K562 (cell line): ENCODE measurements around the gene GNAT2. TPM values are rescaled to one million over a fixed set of nuclear protein-coding genes. Genes with fewer than 3 reads are reported as not detected.

Experiments used
- ATAC-seq: fragments of 200-7000 bp; cut with Tn5 transposase; 3 replicates; pipeline ENCODE4 v1.9.1; 2020; ENCODE audit warnings: moderate library complexity
- BruUV-seq: library from RNA; stranded (reverse); fragments of 400-500 nt; replicated peaks from 2 replicates; lab custom pipeline; 2021; lab: Mats Ljungman, UMichigan
- CTCF ChIA-PET: fragments of 300-600 bp; formaldehyde crosslinking; extraction: SDS; loops from one replicate; lab custom pipeline; 2021; ENCODE audit warnings: low intra/inter-chr PET ratio; lab: Yijun Ruan, JAX
- POLR2A ChIA-PET: fragments of 300-600, 350-650 bp; sonication (Branson Sonifier 250); formaldehyde crosslinking; extraction: SDS; loops from one replicate; lab custom pipeline; 2021; ENCODE audit warnings: antibody characterized with exemption, inconsistent platforms; lab: Yijun Ruan, JAX
- DNase-seq, 4 experiments: peaks; one replicate each; pipeline versions ENCODE4 v3.0.0 to v3.0.0-alpha.2; 2011 to 2018; ENCODE audit warnings: low spot score in 3 of 4, mixed read lengths in 3 of 4; ENCODE audit errors: extremely low read depth in 1 of 4
- FAIRE-seq: peaks from 2 replicates; lab custom pipeline; 2011; peaks lifted over from hg19 to GRCh38; lab: Jason Lieb, UNC
- H2AFZ ChIP-seq: 2 replicates; pipeline ENCODE4 v1.6.0; 2011; ENCODE audit warnings: low read depth, low read length, control low read depth, inconsistent platforms
- H3K27ac ChIP-seq: fragments of 200-600 bp; 3 replicates; pipeline ENCODE4 v1.8.0; 2011; ENCODE audit warnings: low read depth, mild to moderate bottlenecking, control low read depth, inconsistent platforms, low read length, moderate library complexity, mixed read lengths; ENCODE audit errors: extremely low read depth
- H3K27me3 ChIP-seq, 2 experiments: fragments of 300-600 bp in 1 of 2; 2 replicates in 1 of 2; 3 replicates in 1 of 2; pipeline versions ENCODE4 v1.6.0 to v1.8.0; 2011; ENCODE audit warnings: inconsistent platforms in 2 of 2, low read length in 2 of 2, mild to moderate bottlenecking in 1 of 2, mixed read lengths in 1 of 2, moderate library complexity in 1 of 2; ENCODE audit not compliant: control insufficient read depth in 2 of 2, insufficient read depth in 2 of 2
- H3K36me3 ChIP-seq: fragments of 300-600 bp; 3 replicates; pipeline ENCODE4 v1.8.0; 2011; ENCODE audit warnings: mild to moderate bottlenecking, low read length, inconsistent platforms; ENCODE audit not compliant: control insufficient read depth, insufficient read depth
- H3K4me1 ChIP-seq, 2 experiments: fragments of 200-600 bp in 1 of 2; replicated peaks in 1 of 2; 2 replicates in 1 of 2; 3 replicates in 1 of 2; pipeline versions ENCODE4 v1.5.1 to v1.8.0; 2011; ENCODE audit warnings: inconsistent platforms in 2 of 2, low read length in 2 of 2, mild to moderate bottlenecking in 1 of 2, mixed read lengths in 1 of 2, moderate library complexity in 1 of 2; ENCODE audit not compliant: control insufficient read depth in 2 of 2, insufficient read depth in 2 of 2
- H3K4me2 ChIP-seq: 2 replicates; pipeline ENCODE4 v1.6.1; 2011; ENCODE audit warnings: low read length, control low read depth, inconsistent platforms, mixed read lengths; ENCODE audit not compliant: insufficient read depth
- H3K4me3 ChIP-seq: fragments of 200-600 bp; sonication (generic), shearing (Covaris generic); 2 replicates; pipeline ENCODE4 v1.5.1; 2016; ENCODE audit warnings: control low read depth, inconsistent platforms
- H3K79me2 ChIP-seq: fragments of 200-600 bp; 3 replicates; pipeline ENCODE4 v1.8.0; 2011; ENCODE audit warnings: low read length, inconsistent platforms; ENCODE audit not compliant: control insufficient read depth, insufficient read depth
- H3K9ac ChIP-seq, 2 experiments: 2 replicates each; pipeline versions ENCODE4 v1.6.0 to v1.6.1; 2011; ENCODE audit warnings: low read depth in 2 of 2, low read length in 2 of 2, control low read depth in 1 of 2, inconsistent platforms in 1 of 2, mild to moderate bottlenecking in 1 of 2, mixed read lengths in 1 of 2; ENCODE audit not compliant: insufficient read depth in 1 of 2
- H3K9me1 ChIP-seq: one replicate; pipeline ENCODE4 v1.6.0; 2011; ENCODE audit warnings: inconsistent platforms, mild to moderate bottlenecking, low read length, moderate library complexity; ENCODE audit not compliant: control insufficient read depth, insufficient read depth
- H3K9me3 ChIP-seq: replicated peaks from 2 replicates; pipeline ENCODE4 v1.5.1; 2011; ENCODE audit warnings: low read depth, low read length, inconsistent platforms; ENCODE audit not compliant: control insufficient read depth, insufficient read depth
- H4K20me1 ChIP-seq: replicated peaks from 2 replicates; pipeline ENCODE4 v1.6.1; 2011; ENCODE audit warnings: low read length, inconsistent platforms, mixed read lengths; ENCODE audit not compliant: control insufficient read depth, insufficient read depth
- CBFA2T2 ChIP-seq: fragments of 450-650 bp; conservative IDR thresholded peaks from 2 replicates; pipeline ENCODE4 v1.6.1; 2017; ENCODE audit warnings: mild to moderate bottlenecking
- CXXC5 ChIP-seq: fragments of 250-450 bp; sonication (Bioruptor Pico); IDR thresholded peaks from 2 replicates; pipeline ENCODE4 v1.8.0; 2022; ENCODE audit warnings: inconsistent platforms, mild to moderate bottlenecking, moderate library complexity
- POLR2A ChIP-seq: fragments of 450-650 bp; conservative IDR thresholded peaks from 2 replicates; pipeline ENCODE4 v1.6.1; 2016
- SIN3B ChIP-seq: fragments of 450-650 bp; IDR thresholded peaks from 2 replicates; pipeline ENCODE4 v1.6.1; 2017; ENCODE audit warnings: low read depth, mild to moderate bottlenecking, moderate library complexity
- TBP ChIP-seq: optimal IDR thresholded peaks from 2 replicates; pipeline ENCODE3; 2011; ENCODE audit warnings: low read depth, low read length, improper control_type of control experiment
- ZNF511 ChIP-seq: sonication (generic); formaldehyde crosslinking; IDR thresholded peaks from 2 replicates; pipeline ENCODE4 v1.8.0; 2022; ENCODE audit warnings: mild to moderate bottlenecking, missing genetic modification reagents
- ZNF57 ChIP-seq: fragments of 450-650 bp; formaldehyde crosslinking; IDR thresholded peaks from 2 replicates; pipeline ENCODE4 v1.4.0; 2020; ENCODE audit warnings: mild to moderate bottlenecking, moderate library complexity
- whole genome bisulfite sequencing: fragments of 100-300 bp; shearing (Covaris generic); methylation state at CpG from one replicate; pipeline ENCODE4 v1.1.6; 2016; ENCODE audit warnings: low coverage, mixed read lengths; ENCODE audit not compliant: insufficient coverage; ENCODE audit errors: missing lambda C conversion rate; 5-methylcytosine and 5-hydroxymethylcytosine counted together
- in situ Hi-C: fragments of 300-500 bp; cut with MboI; formaldehyde crosslinking; loops from 4 replicates; pipeline ENCODE4 v1.15.0; 2018; ENCODE audit warnings: inconsistent platforms, mixed read lengths
- intact Hi-C: fragments of 100-400 bp; cut with micrococcal nuclease; formaldehyde crosslinking; loops from 2 replicates; pipeline ENCODE4 v1.14.2; 2022
- polyA plus RNA-seq, 8 experiments: library from polyadenylated mRNA; depleted of rRNA in 4 of 8; stranded (reverse) in 5 of 8; unstranded in 3 of 8; fragments of >200 nt; fragmentation: Nextera tagmentation in 2 of 8; fragmentation: Illumina TruSeq in 1 of 8; extraction: Ambion mirVana in 2 of 8; extraction: Trizol in 1 of 8; gene quantifications; 2 replicates each; pipeline versions ENCODE4 v1.2.1 to v1.2.3, GENCODE V29; 2011 to 2014; ENCODE audit warnings: inconsistent platforms in 1 of 8, missing spikeins in 1 of 8
- total RNA-seq, 7 experiments: library from RNA; depleted of rRNA in 6 of 7; stranded (reverse); fragments of >200 nt in 6 of 7; fragmentation: Illumina TruSeq in 2 of 7; extraction: Trizol in 2 of 7; gene quantifications; 2 replicates each; pipeline versions ENCODE4 v1.2.1 to v1.2.3, GENCODE V29; 2011 to 2021; ENCODE audit warnings: low replicate concordance in 1 of 7
- TF ChIP-seq, protein P1 (sequence below): fragments of 450-650 bp; IDR thresholded peaks from 2 replicates; pipeline ENCODE4 v1.6.1; 2016; ENCODE audit warnings: borderline replicate concordance
- TF ChIP-seq, protein P2 (sequence below): sonication (generic); formaldehyde crosslinking; IDR thresholded peaks from 2 replicates; pipeline ENCODE4 v1.8.1; 2023; ENCODE audit warnings: mild to moderate bottlenecking, missing genetic modification reagents
- TF ChIP-seq, protein P3 (sequence below): fragments of 250-450 bp; sonication (Bioruptor Pico); IDR thresholded peaks from 2 replicates; pipeline ENCODE4 v1.4.0; 2020; ENCODE audit warnings: mild to moderate bottlenecking, moderate library complexity

Gene GNAT2
- total and polyA plus RNA-seq, 9 of the 15 experiments (the other 6 are each of a cell fraction or from before 2014, with no cell fraction given) = 0.06 to 0.52 (median 0.24) TPM; not detected in 1

DNA sequence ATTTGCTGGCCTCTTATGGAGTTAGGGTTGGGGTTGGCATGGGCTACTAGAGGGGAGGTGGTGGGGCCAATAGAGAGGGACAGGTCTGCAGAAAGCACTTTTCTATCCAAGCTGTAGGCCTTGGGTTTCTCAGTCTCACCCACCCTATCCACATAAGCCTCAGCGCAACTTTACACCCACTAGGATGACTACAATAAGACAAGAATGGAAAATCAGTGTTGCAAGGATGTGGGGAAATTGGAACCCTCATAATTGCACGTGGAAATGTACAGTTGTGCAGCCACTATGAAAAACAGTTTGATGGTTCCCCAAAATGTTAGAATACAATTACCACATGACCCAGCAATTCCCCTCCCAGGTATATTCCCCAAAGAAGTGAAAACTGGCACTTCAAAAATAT lies 22.4 kb upstream of the GNAT2 start:
- Histone ChIP-seq H3K36me3 (no peaks in the 10 kb centered on the region), H3K9me3 (no peaks in the 10 kb centered on the region; the same call in 1 of the 2 replicates), H3K79me2 (no peaks in the 10 kb centered on the region), H4K20me1 (no peaks in the 10 kb centered on the region), H3K27me3 (no peaks in the 10 kb centered on the region; a peak in 1 of 5 replicates), H3K4me2 (no peak overlapping the region), H3K9me1 (no peaks in the 10 kb centered on the region), H3K4me1 (peaks cover 26 to 47% of the 10 kb centered on the region in 2 experiments), H3K27ac (no peak overlapping the region), H3K9ac (no peak overlapping the region; a peak in 1 of 4 replicates), H2AFZ (no peak overlapping the region), H3K4me3 (no peak overlapping the region)
- FAIRE-seq (no peak), ATAC-seq (no peak), DNase-seq (no peak)
- POLR2A ChIA-PET = interaction anchor here (1.0 to 6.4 kb wide), 6 partner anchors 14 to 133 kb away, joined by 3 to 44 read pairs (median 12); partner anchors contain the start of genes GNAI3 and GSTM4
- TF ChIP-seq, protein P1, sequence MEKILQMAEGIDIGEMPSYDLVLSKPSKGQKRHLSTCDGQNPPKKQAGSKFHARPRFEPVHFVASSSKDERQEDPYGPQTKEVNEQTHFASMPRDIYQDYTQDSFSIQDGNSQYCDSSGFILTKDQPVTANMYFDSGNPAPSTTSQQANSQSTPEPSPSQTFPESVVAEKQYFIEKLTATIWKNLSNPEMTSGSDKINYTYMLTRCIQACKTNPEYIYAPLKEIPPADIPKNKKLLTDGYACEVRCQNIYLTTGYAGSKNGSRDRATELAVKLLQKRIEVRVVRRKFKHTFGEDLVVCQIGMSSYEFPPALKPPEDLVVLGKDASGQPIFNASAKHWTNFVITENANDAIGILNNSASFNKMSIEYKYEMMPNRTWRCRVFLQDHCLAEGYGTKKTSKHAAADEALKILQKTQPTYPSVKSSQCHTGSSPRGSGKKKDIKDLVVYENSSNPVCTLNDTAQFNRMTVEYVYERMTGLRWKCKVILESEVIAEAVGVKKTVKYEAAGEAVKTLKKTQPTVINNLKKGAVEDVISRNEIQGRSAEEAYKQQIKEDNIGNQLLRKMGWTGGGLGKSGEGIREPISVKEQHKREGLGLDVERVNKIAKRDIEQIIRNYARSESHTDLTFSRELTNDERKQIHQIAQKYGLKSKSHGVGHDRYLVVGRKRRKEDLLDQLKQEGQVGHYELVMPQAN = no peak
- no peak for TF ChIP-seq CXXC5 (CRISPR knock-in tag)
- no peak for TF ChIP-seq ZNF57 (CRISPR knock-in tag)
- no peak for TF ChIP-seq POLR2A
- TF ChIP-seq ZNF511 (CRISPR knock-in tag) = no peak
- TF ChIP-seq CBFA2T2 = no peak
- TF ChIP-seq, protein P2, sequence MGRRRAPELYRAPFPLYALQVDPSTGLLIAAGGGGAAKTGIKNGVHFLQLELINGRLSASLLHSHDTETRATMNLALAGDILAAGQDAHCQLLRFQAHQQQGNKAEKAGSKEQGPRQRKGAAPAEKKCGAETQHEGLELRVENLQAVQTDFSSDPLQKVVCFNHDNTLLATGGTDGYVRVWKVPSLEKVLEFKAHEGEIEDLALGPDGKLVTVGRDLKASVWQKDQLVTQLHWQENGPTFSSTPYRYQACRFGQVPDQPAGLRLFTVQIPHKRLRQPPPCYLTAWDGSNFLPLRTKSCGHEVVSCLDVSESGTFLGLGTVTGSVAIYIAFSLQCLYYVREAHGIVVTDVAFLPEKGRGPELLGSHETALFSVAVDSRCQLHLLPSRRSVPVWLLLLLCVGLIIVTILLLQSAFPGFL (CRISPR knock-in tag) = no peak
- TF ChIP-seq SIN3B = no peak
- TF ChIP-seq, protein P3, sequence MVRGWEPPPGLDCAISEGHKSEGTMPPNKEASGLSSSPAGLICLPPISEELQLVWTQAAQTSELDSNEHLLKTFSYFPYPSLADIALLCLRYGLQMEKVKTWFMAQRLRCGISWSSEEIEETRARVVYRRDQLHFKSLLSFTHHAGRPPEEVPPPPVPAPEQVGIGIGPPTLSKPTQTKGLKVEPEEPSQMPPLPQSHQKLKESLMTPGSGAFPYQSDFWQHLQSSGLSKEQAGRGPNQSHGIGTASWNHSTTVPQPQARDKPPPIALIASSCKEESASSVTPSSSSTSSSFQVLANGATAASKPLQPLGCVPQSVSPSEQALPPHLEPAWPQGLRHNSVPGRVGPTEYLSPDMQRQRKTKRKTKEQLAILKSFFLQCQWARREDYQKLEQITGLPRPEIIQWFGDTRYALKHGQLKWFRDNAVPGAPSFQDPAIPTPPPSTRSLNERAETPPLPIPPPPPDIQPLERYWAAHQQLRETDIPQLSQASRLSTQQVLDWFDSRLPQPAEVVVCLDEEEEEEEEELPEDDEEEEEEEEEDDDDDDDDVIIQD = no peak
- no peak for TF ChIP-seq TBP
- intact Hi-C loops = loop anchor here (2.0 to 10.0 kb wide), 4 partner anchors 60 to 473 kb away; partner anchors contain the start of genes AHCYL1 and UBL4B
- CTCF ChIA-PET = interaction anchor here (1.4 to 6.9 kb wide), 3 partner anchors 95 to 135 kb away, joined by 5 to 77 read pairs (median 7); no protein-coding TSS in a partner anchor
- WGBS = 44% methylated on average over 2 of the region's 2 CpGs
- in situ Hi-C loops = loop anchor here (5.0 to 10.0 kb wide), 3 partner anchors 130 to 373 kb away; no protein-coding TSS in a partner anchor
- BruUV-seq = no TSS peak
